Breast epithelium (tissue), 3 donors: ENCODE data around the gene ZMIZ1.

ENCODE experiments used
- POLR2AphosphoS5 ChIP-seq, 3 donors: sonication (generic); formaldehyde crosslinking; IDR thresholded peaks; one replicate each; pipeline ENCODE4 v1.6.1; 2017; ENCODE audit warnings: antibody characterized with exemption in 3 of 3
- TF ChIP-seq, protein P1 (sequence below), 3 donors: fragments of 450-650 bp; IDR thresholded peaks; one replicate each; pipeline ENCODE4 v1.5.1; 2016 to 2017; ENCODE audit warnings: antibody characterized with exemption in 3 of 3, mild to moderate bottlenecking in 3 of 3, moderate library complexity in 3 of 3

DNA sequence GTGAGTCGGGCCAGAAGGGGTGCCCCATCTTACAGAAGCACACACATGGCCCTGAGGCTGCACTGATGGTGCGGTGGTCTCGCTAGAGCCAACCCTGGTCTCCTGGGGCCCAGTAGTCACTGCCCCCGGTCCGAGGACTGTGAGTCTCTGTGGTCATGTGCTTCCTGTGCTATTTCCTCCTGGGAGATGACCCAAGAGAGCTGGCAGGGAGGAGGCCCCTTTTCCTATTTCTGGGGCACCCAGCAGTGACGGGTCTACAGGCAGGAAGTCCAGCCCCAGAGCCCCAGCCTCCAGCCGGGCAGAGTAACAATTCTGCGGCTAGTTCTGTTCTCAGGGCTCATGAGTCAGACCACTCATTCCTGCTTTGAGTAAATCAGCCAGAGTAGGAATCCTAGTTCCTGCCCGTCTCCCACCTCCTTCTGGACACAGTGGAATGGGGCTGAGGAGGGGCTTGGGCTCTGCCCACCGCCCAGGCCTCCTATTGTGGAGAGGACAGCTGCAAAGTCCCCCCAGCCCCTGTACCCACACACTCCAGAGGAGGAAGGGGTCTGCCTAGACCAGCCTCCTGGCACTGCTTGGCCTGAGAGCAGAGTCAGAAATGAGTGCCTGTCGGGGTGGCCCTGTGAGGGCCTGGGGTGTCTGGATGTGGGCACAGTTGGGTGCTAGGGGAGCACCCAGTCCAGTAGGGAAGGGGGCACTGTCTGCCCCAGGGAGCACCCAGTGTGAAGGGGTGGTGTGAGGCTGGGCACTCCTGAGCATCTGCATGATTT lies 198.0 kb downstream of the ZMIZ1 start:
- TF ChIP-seq, protein P1, sequence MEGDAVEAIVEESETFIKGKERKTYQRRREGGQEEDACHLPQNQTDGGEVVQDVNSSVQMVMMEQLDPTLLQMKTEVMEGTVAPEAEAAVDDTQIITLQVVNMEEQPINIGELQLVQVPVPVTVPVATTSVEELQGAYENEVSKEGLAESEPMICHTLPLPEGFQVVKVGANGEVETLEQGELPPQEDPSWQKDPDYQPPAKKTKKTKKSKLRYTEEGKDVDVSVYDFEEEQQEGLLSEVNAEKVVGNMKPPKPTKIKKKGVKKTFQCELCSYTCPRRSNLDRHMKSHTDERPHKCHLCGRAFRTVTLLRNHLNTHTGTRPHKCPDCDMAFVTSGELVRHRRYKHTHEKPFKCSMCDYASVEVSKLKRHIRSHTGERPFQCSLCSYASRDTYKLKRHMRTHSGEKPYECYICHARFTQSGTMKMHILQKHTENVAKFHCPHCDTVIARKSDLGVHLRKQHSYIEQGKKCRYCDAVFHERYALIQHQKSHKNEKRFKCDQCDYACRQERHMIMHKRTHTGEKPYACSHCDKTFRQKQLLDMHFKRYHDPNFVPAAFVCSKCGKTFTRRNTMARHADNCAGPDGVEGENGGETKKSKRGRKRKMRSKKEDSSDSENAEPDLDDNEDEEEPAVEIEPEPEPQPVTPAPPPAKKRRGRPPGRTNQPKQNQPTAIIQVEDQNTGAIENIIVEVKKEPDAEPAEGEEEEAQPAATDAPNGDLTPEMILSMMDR (IDR thresholded peaks at IDR 0.05): no peak
- TF ChIP-seq POLR2AphosphoS5 (IDR thresholded peaks at IDR 0.05): no peak
